CD14-positive monocyte (primary cell): ENCODE data around the gene KLRD1. TPM values are rescaled to one million over a fixed set of nuclear protein-coding genes. Genes with fewer than 3 reads are reported as not detected.
"Not testable (repeated sequence)": the region's sequence is repeated elsewhere in the genome, so short reads cannot be mapped to it uniquely, and the experiment has no call there.

Experiments
- DNase-seq, 3 donors: peaks; one replicate each; pipeline ENCODE4 v3.0.0-alpha.2; 2011 to 2022
- H2AFZ ChIP-seq: 2 replicates; pipeline ENCODE4 v1.6.0; 2012; ENCODE audit warnings: mild to moderate bottlenecking, low read depth, low read length, inconsistent platforms; ENCODE audit not compliant: insufficient read depth, poor library complexity, severe bottlenecking
- H3K27ac ChIP-seq, 2 donors: 1 replicate in 1 of 2; 2 replicates in 1 of 2; pipeline ENCODE4 v1.5.1; 2012 to 2013; ENCODE audit warnings: low read length in 2 of 2, control low read depth in 1 of 2, inconsistent platforms in 1 of 2, low read depth in 1 of 2, mild to moderate bottlenecking in 1 of 2
- H3K27me3 ChIP-seq, 2 donors: one replicate each; pipeline versions ENCODE4 v1.6.0 to v1.6.1; 2011 to 2013; ENCODE audit warnings: low read length in 2 of 2; ENCODE audit not compliant: control insufficient read depth in 2 of 2, insufficient read depth in 2 of 2
- H3K36me3 ChIP-seq, 2 donors: replicated peaks in 1 of 2; 1 replicate in 1 of 2; 2 replicates in 1 of 2; pipeline versions ENCODE4 v1.5.1 to v1.6.1; 2012 to 2013; ENCODE audit warnings: low read length in 2 of 2, control low read depth in 1 of 2, inconsistent platforms in 1 of 2, mild to moderate bottlenecking in 1 of 2; ENCODE audit not compliant: insufficient read depth in 2 of 2, control insufficient read depth in 1 of 2
- H3K4me1 ChIP-seq, 2 donors: 1 replicate in 1 of 2; 2 replicates in 1 of 2; pipeline versions ENCODE4 v1.5.1 to v1.6.1; 2012 to 2013; ENCODE audit warnings: low read length in 2 of 2, control low read depth in 1 of 2, inconsistent platforms in 1 of 2, mild to moderate bottlenecking in 1 of 2, moderate library complexity in 1 of 2; ENCODE audit not compliant: insufficient read depth in 2 of 2, control insufficient read depth in 1 of 2
- H3K4me2 ChIP-seq: replicated peaks from 2 replicates; pipeline ENCODE3; 2012; ENCODE audit warnings: low read length, moderate library complexity, mild to moderate bottlenecking; ENCODE audit not compliant: poor library complexity, severe bottlenecking; ENCODE audit errors: extremely low read depth
- H3K4me3 ChIP-seq, 3 experiments: fragments of 200-600 bp in 1 of 3; sonication (generic) in 1 of 3; replicated peaks in 1 of 3; 1 replicate in 2 of 3; 2 replicates in 1 of 3; pipeline ENCODE4 v1.5.1; 2011 to 2013; ENCODE audit warnings: low read length in 3 of 3, mild to moderate bottlenecking in 3 of 3, control low read depth in 2 of 3, low read depth in 2 of 3, inconsistent platforms in 1 of 3, moderate library complexity in 1 of 3
- H3K79me2 ChIP-seq: 2 replicates; pipeline ENCODE4 v1.6.0; 2012; ENCODE audit warnings: mild to moderate bottlenecking, control low read depth, inconsistent platforms, low read length, moderate library complexity; ENCODE audit not compliant: insufficient read depth
- H3K9ac ChIP-seq: 2 replicates; pipeline ENCODE4 v1.6.0; 2017; ENCODE audit warnings: low read length, mild to moderate bottlenecking; ENCODE audit not compliant: insufficient read depth, poor library complexity, severe bottlenecking
- H3K9me3 ChIP-seq, 2 donors: replicated peaks in 1 of 2; 1 replicate in 1 of 2; 2 replicates in 1 of 2; pipeline versions ENCODE4 v1.5.1 to v1.6.1; 2012 to 2013; ENCODE audit warnings: low read length in 2 of 2, control low read depth in 1 of 2; ENCODE audit not compliant: control insufficient read depth in 1 of 2, insufficient read depth in 1 of 2
- H4K20me1 ChIP-seq: 2 replicates; pipeline ENCODE4 v1.6.0; 2012; ENCODE audit warnings: mild to moderate bottlenecking, low read length, control low read depth, moderate library complexity; ENCODE audit not compliant: insufficient read depth
- H3K27ac Mint-ChIP-seq, 7 donors: one replicate each; pipeline ENCODE4 v1.8.0; 2020; ENCODE audit warnings: mild to moderate bottlenecking in 7 of 7, mixed read lengths in 7 of 7, moderate library complexity in 6 of 7, inconsistent platforms in 2 of 7
- H3K27me3 Mint-ChIP-seq, 3 donors: one replicate each; pipeline ENCODE4 v1.8.0; 2021 to 2022; ENCODE audit warnings: low read depth in 3 of 3, mild to moderate bottlenecking in 3 of 3, mixed read lengths in 3 of 3, moderate library complexity in 3 of 3, inconsistent platforms in 1 of 3
- H3K36me3 Mint-ChIP-seq, 2 donors: one replicate each; pipeline ENCODE4 v1.8.0; 2020; ENCODE audit warnings: mixed read lengths in 2 of 2, inconsistent platforms in 1 of 2, mild to moderate bottlenecking in 1 of 2
- H3K4me1 Mint-ChIP-seq: one replicate; pipeline ENCODE4 v1.8.0; 2020; ENCODE audit warnings: mild to moderate bottlenecking, mixed read lengths
- H3K4me3 Mint-ChIP-seq, 2 donors: one replicate each; pipeline ENCODE4 v1.8.0; 2020; ENCODE audit warnings: mild to moderate bottlenecking in 2 of 2, mixed read lengths in 2 of 2, moderate library complexity in 1 of 2
- H3K9me3 Mint-ChIP-seq, 7 donors: one replicate each; pipeline ENCODE4 v1.8.0; 2020 to 2022; ENCODE audit warnings: mixed read lengths in 7 of 7, mild to moderate bottlenecking in 6 of 7, moderate library complexity in 6 of 7, inconsistent platforms in 2 of 7
- WGBS: methylation state at CpG from one replicate; pipeline ENCODE4 v1.1.5; 2013; ENCODE audit warnings: missing lambda C conversion rate; ENCODE audit not compliant: insufficient coverage; 5-methylcytosine and 5-hydroxymethylcytosine counted together
- intact Hi-C, 2 donors: fragments of 100-400 bp; cut with micrococcal nuclease; formaldehyde crosslinking; loops; one replicate each; pipeline versions ENCODE4 v1.15.0 to v1.15.1; 2023
- polyA plus RNA-seq, 3 donors: library from polyadenylated mRNA; depleted of rRNA in 1 of 3; unstranded in 2 of 3; stranded (reverse) in 1 of 3; fragments of 300-500 nt in 2 of 3; fragments of >200 nt in 1 of 3; fragmentation: Illumina TruSeq in 2 of 3; gene quantifications; 1 replicate in 2 of 3; 2 replicates in 1 of 3; pipeline ENCODE4 v1.2.3, GENCODE V29; 2012 to 2021
- TF ChIP-seq, protein P1 (sequence below): fragments of 200-600 bp; IDR thresholded peaks from one replicate; pipeline ENCODE4 v1.8.0; 2022; ENCODE audit warnings: antibody characterized with exemption, mild to moderate bottlenecking

KLRD1 gene
- polyA plus RNA-seq, 3 donors = 0.08 to 0.79 (median 0.51) TPM

DNA sequence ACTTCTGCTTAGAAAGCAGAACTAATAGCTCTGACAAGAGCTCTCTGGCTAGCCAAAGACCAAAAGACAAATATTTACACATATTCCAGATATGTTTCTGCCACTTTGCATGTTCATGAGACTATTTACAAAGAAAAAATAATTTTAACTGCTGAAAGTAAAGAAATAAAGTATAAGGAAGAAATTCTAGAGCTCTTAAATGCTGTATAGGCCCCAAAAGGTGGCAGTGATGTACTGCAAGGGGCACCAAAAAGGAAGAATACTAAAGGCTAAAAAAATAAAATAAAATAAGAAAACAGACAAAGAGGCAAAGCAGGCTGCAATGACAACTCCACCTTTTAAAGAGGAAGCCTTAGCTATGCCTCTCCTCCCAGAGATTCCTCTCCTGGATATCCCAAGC lies 59.2 kb downstream of the KLRD1 start:
- TF ChIP-seq, protein P1, sequence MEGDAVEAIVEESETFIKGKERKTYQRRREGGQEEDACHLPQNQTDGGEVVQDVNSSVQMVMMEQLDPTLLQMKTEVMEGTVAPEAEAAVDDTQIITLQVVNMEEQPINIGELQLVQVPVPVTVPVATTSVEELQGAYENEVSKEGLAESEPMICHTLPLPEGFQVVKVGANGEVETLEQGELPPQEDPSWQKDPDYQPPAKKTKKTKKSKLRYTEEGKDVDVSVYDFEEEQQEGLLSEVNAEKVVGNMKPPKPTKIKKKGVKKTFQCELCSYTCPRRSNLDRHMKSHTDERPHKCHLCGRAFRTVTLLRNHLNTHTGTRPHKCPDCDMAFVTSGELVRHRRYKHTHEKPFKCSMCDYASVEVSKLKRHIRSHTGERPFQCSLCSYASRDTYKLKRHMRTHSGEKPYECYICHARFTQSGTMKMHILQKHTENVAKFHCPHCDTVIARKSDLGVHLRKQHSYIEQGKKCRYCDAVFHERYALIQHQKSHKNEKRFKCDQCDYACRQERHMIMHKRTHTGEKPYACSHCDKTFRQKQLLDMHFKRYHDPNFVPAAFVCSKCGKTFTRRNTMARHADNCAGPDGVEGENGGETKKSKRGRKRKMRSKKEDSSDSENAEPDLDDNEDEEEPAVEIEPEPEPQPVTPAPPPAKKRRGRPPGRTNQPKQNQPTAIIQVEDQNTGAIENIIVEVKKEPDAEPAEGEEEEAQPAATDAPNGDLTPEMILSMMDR = no peak
- Histone ChIP-seq H3K4me2 (no peak overlapping the region), H3K79me2 (no peaks in the 10 kb centered on the region), H3K36me3 (no peaks in the 10 kb centered on the region), H3K4me1 (peaks cover 34 to 40% of the 10 kb centered on the region in 2 donors), H3K4me3 (no peak overlapping the region), H3K9me3 (peaks cover 0 to 9% of the 10 kb centered on the region in 2 donors), H3K27ac (peak overlapping the region in 1 of 2 donors; percentile 21), H4K20me1 (no peaks in the 10 kb centered on the region), H2AFZ (no peak overlapping the region), H3K9ac (no peak overlapping the region), H3K27me3 (no peaks in the 10 kb centered on the region)
- H3K27me3 Mint-ChIP-seq = no peaks in the 10 kb centered on the region
- intact Hi-C loops = no loop called here
- H3K27ac Mint-ChIP-seq = peak overlapping the region in 1 of 7 donors; percentile 32
- DNase-seq = no peak
- H3K9me3 Mint-ChIP-seq = peaks cover 4 to 17% (median 8%) of the 10 kb centered on the region in 7 donors
- H3K4me1 Mint-ChIP-seq = peaks cover 25% of the 10 kb centered on the region
- H3K36me3 Mint-ChIP-seq = no peaks in the 10 kb centered on the region
- no peak overlapping the region for H3K4me3 Mint-ChIP-seq

GRCh38 chr12:10367714-10368113 lies 60.0 kb downstream of the KLRD1 start:
- H3K27ac Mint-ChIP-seq, H3K9ac ChIP-seq, H3K4me2 ChIP-seq, DNase-seq, H3K27me3 ChIP-seq, intact Hi-C loops, H3K36me3 Mint-ChIP-seq, H3K4me3 ChIP-seq, H3K9me3 ChIP-seq, H4K20me1 ChIP-seq, H2AFZ ChIP-seq, H3K27ac ChIP-seq, H3K27me3 Mint-ChIP-seq, H3K79me2 ChIP-seq, H3K4me3 Mint-ChIP-seq, H3K36me3 ChIP-seq: not testable (repeated sequence)
- Mint-ChIP-seq H3K9me3 (peaks cover 4 to 17% (median 8%) of the 10 kb centered on the region in 7 donors), H3K4me1 (peaks cover 30% of the 10 kb centered on the region)
- WGBS = 100% methylated on average over 3 of the region's 4 CpGs
- peaks cover 42 to 49% of the 10 kb centered on the region in 2 donors for H3K4me1 ChIP-seq
